ELF-1 (cell line): Measurements from ENCODE around the gene ERC2.

Experiments used
- DNase-seq: peaks from one replicate; pipeline ENCODE4 v3.0.0-alpha.2; 2016; ENCODE audit warnings: low read depth, low spot score

Gene ERC2

GRCh38 chr3:55717481-55717880 lies 750.8 kb downstream of the ERC2 start:
- DNase-seq, result no peak

GRCh38 chr3:55716611-55717225 lies 751.5 kb downstream of the ERC2 start:
- DNase-seq, result no peak

- no peak for DNase-seq
Measured at GRCh38 chr3:55716044-55716443, 752.2 kb downstream of the ERC2 start.

GRCh38 chr3:55714057-55714456 lies 754.2 kb downstream of the ERC2 start:
- no peak for DNase-seq

GRCh38 chr3:55711646-55712045 lies 756.6 kb downstream of the ERC2 start:
- no peak for DNase-seq

GRCh38 chr3:55709411-55710012 lies 758.8 kb downstream of the ERC2 start:
- DNase-seq, result no peak

- DNase-seq, result no peak
Measured at GRCh38 chr3:55708921-55709320, 759.3 kb downstream of the ERC2 start.

GRCh38 chr3:55708242-55708641 lies 760.0 kb downstream of the ERC2 start:
- DNase-seq, result no peak

- DNase-seq, result no peak
Measured at GRCh38 chr3:55704521-55704920, 763.7 kb downstream of the ERC2 start.

- DNase-seq, result no peak
Measured at GRCh38 chr3:55702822-55703221, 765.4 kb downstream of the ERC2 start.

GRCh38 chr3:55701997-55702396 lies 766.3 kb downstream of the ERC2 start:
- no peak for DNase-seq

- peak; percentile 28 for DNase-seq
Measured at GRCh38 chr3:55698831-55699230, 769.4 kb downstream of the ERC2 start.

- DNase-seq, result no peak
Measured at GRCh38 chr3:55697177-55697865, 770.9 kb downstream of the ERC2 start.

GRCh38 chr3:55692957-55693558 lies 775.2 kb downstream of the ERC2 start:
- DNase-seq, result no peak

GRCh38 chr3:55692295-55692956 lies 775.8 kb downstream of the ERC2 start:
- DNase-seq, result no peak

GRCh38 chr3:55691141-55691540 lies 777.1 kb downstream of the ERC2 start:
- no peak for DNase-seq

- peak; percentile 50 for DNase-seq
Measured at GRCh38 chr3:55690726-55691125, 777.5 kb downstream of the ERC2 start.

- no peak for DNase-seq
Measured at GRCh38 chr3:55690177-55690576, 778.1 kb downstream of the ERC2 start.

GRCh38 chr3:55688154-55688553 lies 780.1 kb downstream of the ERC2 start:
- no peak for DNase-seq

- DNase-seq, result peak; percentile 62
Measured at GRCh38 chr3:55687526-55687925, 780.7 kb downstream of the ERC2 start.

GRCh38 chr3:55686426-55687254 lies 781.6 kb downstream of the ERC2 start:
- DNase-seq, result no peak
